Epithelial cell of esophagus (primary cell): ENCODE results near the gene PKP2.

Experiments
- DNase-seq: peaks from one replicate; pipeline ENCODE4 v3.0.0; 2010; ENCODE audit warnings: low read depth
- H3K4me3 ChIP-seq: 2 replicates; pipeline ENCODE4 v1.5.1; 2011; ENCODE audit warnings: mild to moderate bottlenecking, low read length, control low read depth
- CTCF ChIP-seq: IDR thresholded peaks from 2 replicates; pipeline ENCODE4 v1.5.1; 2011; ENCODE audit warnings: low read depth, mild to moderate bottlenecking, low read length, control low read depth, inconsistent platforms; ENCODE audit not compliant: insufficient read depth; ENCODE audit errors: missing control alignments

The PKP2 gene

GRCh38 chr12:32906399-32907165, 10.0 kb upstream of the PKP2 start:
- DNase-seq, result no peak
- no peak for TF ChIP-seq CTCF
- H3K4me3 ChIP-seq, result no peak overlapping the region

- DNase-seq, result no peak
- TF ChIP-seq CTCF, result no peak
- no peak overlapping the region for H3K4me3 ChIP-seq
Measured at GRCh38 chr12:32903763-32904162, 7.2 kb upstream of the PKP2 start.

GRCh38 chr12:32903318-32903717, 6.7 kb upstream of the PKP2 start:
- H3K4me3 ChIP-seq, result no peak overlapping the region
- TF ChIP-seq CTCF, result no peak

GRCh38 chr12:32902287-32902997, 5.9 kb upstream of the PKP2 start:
- no peak overlapping the region for H3K4me3 ChIP-seq
- DNase-seq, result peak; percentile 35
- no peak for TF ChIP-seq CTCF

More at GRCh38 chr12:32903318-32903717, 6.7 kb upstream of the PKP2 start:
- no peak for DNase-seq

- H3K4me3 ChIP-seq, result no peak overlapping the region
- peak; percentile 86 for DNase-seq
- no peak for TF ChIP-seq CTCF
Measured at GRCh38 chr12:32901553-32901952, 5.0 kb upstream of the PKP2 start.

GRCh38 chr12:32897687-32898573, 1.4 kb upstream of the PKP2 start:
- no peak for TF ChIP-seq CTCF
- peak overlapping the region; percentile 63 for H3K4me3 ChIP-seq

More at GRCh38 chr12:32897687-32898573, 1.4 kb upstream of the PKP2 start:
- no peak for DNase-seq
